GM12878 (cell line): ENCODE results near the gene EFHD1. TPM values are rescaled to one million over a fixed set of nuclear protein-coding genes. Genes with fewer than 3 reads are reported as not detected.

ENCODE experiments used
- ATAC-seq: fragments of 200-7000 bp; cut with Tn5 transposase; 3 replicates; pipeline ENCODE4 v1.9.1; 2020; ENCODE audit warnings: mild to moderate bottlenecking, moderate library complexity
- BruUV-seq: library from RNA; stranded (reverse); fragments of 400-500 nt; replicated peaks from 2 replicates; lab custom pipeline; 2021; lab: Mats Ljungman, UMichigan
- CTCF ChIA-PET: fragments of 300-600 bp; sonication (Branson Sonifier 250); formaldehyde crosslinking; extraction: SDS; loops from one replicate; lab custom pipeline; 2021; ENCODE audit warnings: inconsistent platforms; lab: Yijun Ruan, JAX
- POLR2A ChIA-PET: fragments of 350-600 bp; formaldehyde crosslinking; extraction: SDS; loops from one replicate; lab custom pipeline; 2021; ENCODE audit warnings: inconsistent platforms; lab: Charles Lee
- RAD21 ChIA-PET: fragments of 300-600 bp; sonication (Branson Sonifier 250); formaldehyde crosslinking; loops from one replicate; lab custom pipeline; 2023; ENCODE audit warnings: antibody characterized with exemption; ENCODE audit not compliant: unreplicated experiment; lab: Charles Lee
- SMC1A ChIA-PET: fragments of 300-600 bp; sonication (Branson Sonifier 250); formaldehyde crosslinking; loops from one replicate; lab custom pipeline; 2023; ENCODE audit not compliant: unreplicated experiment, uncharacterized antibody; lab: Charles Lee
- DNase-seq: peaks from one replicate; pipeline ENCODE4 v3.0.0-alpha.2; 2011; ENCODE audit warnings: low read depth, low spot score
- FAIRE-seq: peaks from 3 replicates; lab custom pipeline; 2011; peaks lifted over from hg19 to GRCh38; lab: Jason Lieb, UNC
- H2AFZ ChIP-seq: 2 replicates; pipeline ENCODE4 v1.6.0; 2011; ENCODE audit warnings: low read depth, low read length, control low read depth; ENCODE audit not compliant: control insufficient read depth
- H3K27ac ChIP-seq: 2 replicates; pipeline ENCODE4 v1.5.1; 2011; ENCODE audit warnings: control low read depth; ENCODE audit not compliant: control insufficient read depth, insufficient read depth
- H3K27me3 ChIP-seq, 2 experiments: replicated peaks in 1 of 2; 2 replicates each; pipeline versions ENCODE4 v1.6.0 to v1.6.1; 2011; ENCODE audit warnings: low read length in 1 of 2; ENCODE audit not compliant: control insufficient read depth in 2 of 2, insufficient read depth in 2 of 2
- H3K36me3 ChIP-seq, 2 experiments: 2 replicates each; pipeline ENCODE4 v1.5.1; 2011; ENCODE audit warnings: low read length in 1 of 2; ENCODE audit not compliant: control insufficient read depth in 2 of 2, insufficient read depth in 2 of 2
- H3K4me1 ChIP-seq: 2 replicates; pipeline ENCODE4 v1.6.1; 2011; ENCODE audit warnings: mild to moderate bottlenecking, low read length, moderate library complexity, mixed read lengths; ENCODE audit not compliant: control insufficient read depth, insufficient read depth
- H3K4me2 ChIP-seq: 2 replicates; pipeline ENCODE4 v1.6.0; 2011; ENCODE audit warnings: control low read depth; ENCODE audit not compliant: control insufficient read depth, insufficient read depth
- H3K4me3 ChIP-seq: fragments of 200-600 bp; sonication (generic); 2 replicates; pipeline ENCODE4 v1.5.1; 2016
- H3K79me2 ChIP-seq: 2 replicates; pipeline ENCODE4 v1.6.0; 2011; ENCODE audit warnings: low read length; ENCODE audit not compliant: control insufficient read depth, insufficient read depth
- H3K9ac ChIP-seq: 2 replicates; pipeline ENCODE4 v1.8.0; 2011; ENCODE audit warnings: low read length, control low read depth, mixed read lengths; ENCODE audit not compliant: control insufficient read depth, insufficient read depth
- H3K9me3 ChIP-seq: replicated peaks from 3 replicates; pipeline ENCODE4 v1.5.1; 2011; ENCODE audit warnings: mild to moderate bottlenecking, low read length; ENCODE audit not compliant: control insufficient read depth, insufficient read depth
- H4K20me1 ChIP-seq: 2 replicates; pipeline ENCODE4 v1.6.0; 2011; ENCODE audit not compliant: control insufficient read depth, insufficient read depth
- BHLHE40 ChIP-seq, 2 experiments: fragments of 450-650 bp in 1 of 2; IDR thresholded peaks; 2 replicates each; pipeline ENCODE4 v1.6.1; 2011 to 2017; ENCODE audit warnings: low read depth in 2 of 2, borderline replicate concordance in 1 of 2, improper control_type of control experiment in 1 of 2, low read length in 1 of 2, mild to moderate bottlenecking in 1 of 2
- JUNB ChIP-seq: IDR thresholded peaks from 2 replicates; pipeline ENCODE4 v1.6.1; 2016; ENCODE audit warnings: antibody characterized with exemption, mild to moderate bottlenecking
- ZBED1 ChIP-seq: IDR thresholded peaks from 2 replicates; pipeline ENCODE4 v1.6.1; 2016; ENCODE audit warnings: borderline replicate concordance
- WGBS: methylation state at CpG from one replicate; pipeline ENCODE4 v1.1.6; 2016; ENCODE audit warnings: low lambda C conversion rate; ENCODE audit not compliant: insufficient replicate concordance, insufficient coverage; ENCODE audit errors: missing lambda C conversion rate; 5-methylcytosine and 5-hydroxymethylcytosine counted together
- in situ Hi-C: fragments of 300-500 bp; cut with MboI; formaldehyde crosslinking; loops from 9 replicates; pipeline ENCODE4 v1.14.3; 2018; ENCODE audit warnings: mixed read lengths
- intact Hi-C: fragments of 100-400 bp; cut with micrococcal nuclease; formaldehyde crosslinking; loops from one replicate; pipeline ENCODE4 v1.14.2; 2022; ENCODE audit not compliant: unreplicated experiment
- polyA plus RNA-seq, 11 experiments: library from polyadenylated mRNA; depleted of rRNA in 4 of 11; unstranded in 6 of 11; stranded (reverse) in 5 of 11; fragments of >200 nt; fragmentation: Nextera tagmentation in 4 of 11; fragmentation: Illumina TruSeq in 1 of 11; extraction: Ambion mirVana in 4 of 11; extraction: Trizol in 1 of 11; gene quantifications; 1 replicate in 1 of 11; 2 replicates in 10 of 11; pipeline versions ENCODE4 v1.2.1 to v1.2.3, GENCODE V29; 2011 to 2016; ENCODE audit warnings: inconsistent platforms in 2 of 11, missing spikeins in 2 of 11, low read depth in 1 of 11
- total RNA-seq, 4 experiments: library from RNA; depleted of rRNA in 3 of 4; stranded (reverse); fragments of >200 nt in 3 of 4; fragmentation: Illumina TruSeq in 1 of 4; extraction: Trizol in 1 of 4; gene quantifications; 2 replicates each; pipeline versions ENCODE4 v1.2.1 to v1.2.3, GENCODE V29; 2013 to 2021
- TF ChIP-seq, protein P1 (sequence below): fragments of 450-650 bp; IDR thresholded peaks from 2 replicates; pipeline ENCODE4 v1.6.1; 2017; ENCODE audit warnings: mild to moderate bottlenecking, moderate library complexity
- TF ChIP-seq, protein P2 (sequence below): fragments of 450-650 bp; formaldehyde crosslinking; IDR thresholded peaks from 2 replicates; pipeline ENCODE4 v1.4.0; 2022; ENCODE audit warnings: mild to moderate bottlenecking, moderate library complexity
- TF ChIP-seq, protein P3 (sequence below): fragments of 450-650 bp; IDR thresholded peaks from 2 replicates; pipeline ENCODE4 v1.6.1; 2017; ENCODE audit warnings: low read depth, mild to moderate bottlenecking, moderate library complexity
- TF ChIP-seq, protein P4 (sequence below): fragments of 450-650 bp; IDR thresholded peaks from 2 replicates; pipeline ENCODE4 v1.6.1; 2017; ENCODE audit warnings: antibody characterized with exemption, mild to moderate bottlenecking, moderate library complexity
- TF ChIP-seq, protein P5 (sequence below): IDR thresholded peaks from 2 replicates; pipeline ENCODE4 v1.6.1; 2012; ENCODE audit warnings: low read length, inconsistent platforms

The EFHD1 gene
- total and polyA plus RNA-seq, 10 of the 15 experiments (the other 5 are each of a cell fraction or from before 2014, with no cell fraction given): 0.07 TPM; not detected in 9

DNA sequence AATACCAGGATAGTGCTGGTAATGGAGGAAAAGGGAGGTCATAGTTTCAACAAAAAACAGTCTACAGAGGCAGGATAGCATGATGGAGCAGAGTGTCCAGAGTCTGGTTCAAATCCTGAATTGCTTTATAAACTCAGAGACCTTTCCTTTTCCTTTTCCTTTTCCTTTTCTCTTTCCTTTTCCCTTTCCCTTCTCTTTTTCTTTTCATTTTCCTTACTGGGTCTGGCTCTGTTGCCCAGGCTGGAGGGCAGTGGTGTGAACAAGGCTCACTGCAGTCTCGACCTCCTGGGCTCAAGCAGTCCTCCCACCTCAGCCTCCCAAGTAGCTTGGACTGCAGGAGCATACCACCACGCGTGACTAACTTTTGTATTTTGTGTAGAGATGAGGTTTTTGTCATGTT, 95.4 kb downstream of the EFHD1 start (continued):
- TF ChIP-seq, protein P1, sequence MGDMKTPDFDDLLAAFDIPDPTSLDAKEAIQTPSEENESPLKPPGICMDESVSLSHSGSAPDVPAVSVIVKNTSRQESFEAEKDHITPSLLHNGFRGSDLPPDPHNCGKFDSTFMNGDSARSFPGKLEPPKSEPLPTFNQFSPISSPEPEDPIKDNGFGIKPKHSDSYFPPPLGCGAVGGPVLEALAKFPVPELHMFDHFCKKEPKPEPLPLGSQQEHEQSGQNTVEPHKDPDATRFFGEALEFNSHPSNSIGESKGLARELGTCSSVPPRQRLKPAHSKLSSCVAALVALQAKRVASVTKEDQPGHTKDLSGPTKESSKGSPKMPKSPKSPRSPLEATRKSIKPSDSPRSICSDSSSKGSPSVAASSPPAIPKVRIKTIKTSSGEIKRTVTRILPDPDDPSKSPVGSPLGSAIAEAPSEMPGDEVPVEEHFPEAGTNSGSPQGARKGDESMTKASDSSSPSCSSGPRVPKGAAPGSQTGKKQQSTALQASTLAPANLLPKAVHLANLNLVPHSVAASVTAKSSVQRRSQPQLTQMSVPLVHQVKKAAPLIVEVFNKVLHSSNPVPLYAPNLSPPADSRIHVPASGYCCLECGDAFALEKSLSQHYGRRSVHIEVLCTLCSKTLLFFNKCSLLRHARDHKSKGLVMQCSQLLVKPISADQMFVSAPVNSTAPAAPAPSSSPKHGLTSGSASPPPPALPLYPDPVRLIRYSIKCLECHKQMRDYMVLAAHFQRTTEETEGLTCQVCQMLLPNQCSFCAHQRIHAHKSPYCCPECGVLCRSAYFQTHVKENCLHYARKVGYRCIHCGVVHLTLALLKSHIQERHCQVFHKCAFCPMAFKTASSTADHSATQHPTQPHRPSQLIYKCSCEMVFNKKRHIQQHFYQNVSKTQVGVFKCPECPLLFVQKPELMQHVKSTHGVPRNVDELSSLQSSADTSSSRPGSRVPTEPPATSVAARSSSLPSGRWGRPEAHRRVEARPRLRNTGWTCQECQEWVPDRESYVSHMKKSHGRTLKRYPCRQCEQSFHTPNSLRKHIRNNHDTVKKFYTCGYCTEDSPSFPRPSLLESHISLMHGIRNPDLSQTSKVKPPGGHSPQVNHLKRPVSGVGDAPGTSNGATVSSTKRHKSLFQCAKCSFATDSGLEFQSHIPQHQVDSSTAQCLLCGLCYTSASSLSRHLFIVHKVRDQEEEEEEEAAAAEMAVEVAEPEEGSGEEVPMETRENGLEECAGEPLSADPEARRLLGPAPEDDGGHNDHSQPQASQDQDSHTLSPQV: no peak
- TF ChIP-seq, protein P2, sequence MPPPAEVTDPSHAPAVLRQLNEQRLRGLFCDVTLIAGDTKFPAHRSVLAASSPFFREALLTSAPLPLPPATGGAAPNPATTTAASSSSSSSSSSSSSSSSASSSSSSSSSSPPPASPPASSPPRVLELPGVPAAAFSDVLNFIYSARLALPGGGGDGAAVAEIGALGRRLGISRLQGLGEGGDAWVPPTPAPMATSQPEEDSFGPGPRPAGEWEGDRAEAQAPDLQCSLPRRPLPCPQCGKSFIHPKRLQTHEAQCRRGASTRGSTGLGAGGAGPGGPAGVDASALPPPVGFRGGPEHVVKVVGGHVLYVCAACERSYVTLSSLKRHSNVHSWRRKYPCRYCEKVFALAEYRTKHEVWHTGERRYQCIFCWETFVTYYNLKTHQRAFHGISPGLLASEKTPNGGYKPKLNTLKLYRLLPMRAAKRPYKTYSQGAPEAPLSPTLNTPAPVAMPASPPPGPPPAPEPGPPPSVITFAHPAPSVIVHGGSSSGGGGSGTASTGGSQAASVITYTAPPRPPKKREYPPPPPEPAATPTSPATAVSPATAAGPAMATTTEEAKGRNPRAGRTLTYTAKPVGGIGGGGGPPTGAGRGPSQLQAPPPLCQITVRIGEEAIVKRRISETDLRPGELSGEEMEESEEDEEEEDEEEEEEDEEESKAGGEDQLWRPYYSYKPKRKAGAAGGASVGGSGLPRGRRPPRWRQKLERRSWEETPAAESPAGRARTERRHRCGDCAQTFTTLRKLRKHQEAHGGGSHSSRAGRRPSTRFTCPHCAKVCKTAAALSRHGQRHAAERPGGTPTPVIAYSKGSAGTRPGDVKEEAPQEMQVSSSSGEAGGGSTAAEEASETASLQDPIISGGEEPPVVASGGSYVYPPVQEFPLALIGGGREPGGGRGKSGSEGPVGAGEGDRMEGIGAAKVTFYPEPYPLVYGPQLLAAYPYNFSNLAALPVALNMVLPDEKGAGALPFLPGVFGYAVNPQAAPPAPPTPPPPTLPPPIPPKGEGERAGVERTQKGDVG: no peak

DNA sequence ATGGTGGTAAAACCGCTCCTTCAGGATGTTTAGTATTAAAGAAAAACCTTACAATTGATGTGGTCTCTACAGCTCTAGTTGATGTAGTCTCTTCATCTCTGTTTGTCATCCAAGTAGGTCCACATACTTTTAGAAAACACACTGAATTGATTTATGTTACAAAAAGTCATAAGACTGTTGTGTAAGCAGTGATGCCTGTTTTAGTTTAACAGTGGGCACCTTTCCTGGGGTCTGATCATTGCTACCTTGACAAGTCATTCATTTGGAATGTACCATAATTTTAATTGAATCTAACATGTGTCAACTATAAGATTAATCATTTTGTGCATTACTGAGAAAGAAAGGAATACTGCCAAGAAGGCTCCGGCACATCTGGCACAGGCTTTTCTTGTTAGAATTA, 98.1 kb downstream of the EFHD1 start:
- Histone ChIP-seq H2AFZ (no peak overlapping the region), H3K36me3 (peaks cover 5 to 20% of the 10 kb centered on the region in 2 experiments), H3K4me1 (no peaks in the 10 kb centered on the region), H3K27ac (no peak overlapping the region), H3K4me2 (no peak overlapping the region), H3K79me2 (no peaks in the 10 kb centered on the region), H3K4me3 (no peak overlapping the region), H3K27me3 (no peaks in the 10 kb centered on the region), H4K20me1 (no peaks in the 10 kb centered on the region), H3K9me3 (no peaks in the 10 kb centered on the region), H3K9ac (no peak overlapping the region)
- no TSS peak for BruUV-seq
- in situ Hi-C loops (no loop called here), intact Hi-C loops (no loop called here)
- ATAC-seq: no peak
- WGBS: 97% methylated on average over 2 of the region's 2 CpGs
- FAIRE-seq: no peak
- ChIA-PET POLR2A (no interaction called here), CTCF (interaction anchor here (0.7 kb wide), 1 partner anchor 19 kb away, joined by 4 read pairs; no protein-coding TSS in a partner anchor), SMC1A (interaction anchor here (1.5 kb wide), 1 partner anchor 8 kb away, joined by 4 read pairs; no protein-coding TSS in a partner anchor), RAD21 (no interaction called here)
- DNase-seq: no peak
- no peak for TF ChIP-seq ZBED1
- TF ChIP-seq, protein P3, sequence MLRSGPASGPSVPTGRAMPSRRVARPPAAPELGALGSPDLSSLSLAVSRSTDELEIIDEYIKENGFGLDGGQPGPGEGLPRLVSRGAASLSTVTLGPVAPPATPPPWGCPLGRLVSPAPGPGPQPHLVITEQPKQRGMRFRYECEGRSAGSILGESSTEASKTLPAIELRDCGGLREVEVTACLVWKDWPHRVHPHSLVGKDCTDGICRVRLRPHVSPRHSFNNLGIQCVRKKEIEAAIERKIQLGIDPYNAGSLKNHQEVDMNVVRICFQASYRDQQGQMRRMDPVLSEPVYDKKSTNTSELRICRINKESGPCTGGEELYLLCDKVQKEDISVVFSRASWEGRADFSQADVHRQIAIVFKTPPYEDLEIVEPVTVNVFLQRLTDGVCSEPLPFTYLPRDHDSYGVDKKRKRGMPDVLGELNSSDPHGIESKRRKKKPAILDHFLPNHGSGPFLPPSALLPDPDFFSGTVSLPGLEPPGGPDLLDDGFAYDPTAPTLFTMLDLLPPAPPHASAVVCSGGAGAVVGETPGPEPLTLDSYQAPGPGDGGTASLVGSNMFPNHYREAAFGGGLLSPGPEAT: no peak
- no peak for TF ChIP-seq BHLHE40 (IDR thresholded peaks at IDR 0.05; ENCODE audit: borderline replicate concordance in 1 of 2, low read depth in 2 of 2, low read length in 1 of 2)
- no peak for TF ChIP-seq JUNB
- TF ChIP-seq, protein P4, sequence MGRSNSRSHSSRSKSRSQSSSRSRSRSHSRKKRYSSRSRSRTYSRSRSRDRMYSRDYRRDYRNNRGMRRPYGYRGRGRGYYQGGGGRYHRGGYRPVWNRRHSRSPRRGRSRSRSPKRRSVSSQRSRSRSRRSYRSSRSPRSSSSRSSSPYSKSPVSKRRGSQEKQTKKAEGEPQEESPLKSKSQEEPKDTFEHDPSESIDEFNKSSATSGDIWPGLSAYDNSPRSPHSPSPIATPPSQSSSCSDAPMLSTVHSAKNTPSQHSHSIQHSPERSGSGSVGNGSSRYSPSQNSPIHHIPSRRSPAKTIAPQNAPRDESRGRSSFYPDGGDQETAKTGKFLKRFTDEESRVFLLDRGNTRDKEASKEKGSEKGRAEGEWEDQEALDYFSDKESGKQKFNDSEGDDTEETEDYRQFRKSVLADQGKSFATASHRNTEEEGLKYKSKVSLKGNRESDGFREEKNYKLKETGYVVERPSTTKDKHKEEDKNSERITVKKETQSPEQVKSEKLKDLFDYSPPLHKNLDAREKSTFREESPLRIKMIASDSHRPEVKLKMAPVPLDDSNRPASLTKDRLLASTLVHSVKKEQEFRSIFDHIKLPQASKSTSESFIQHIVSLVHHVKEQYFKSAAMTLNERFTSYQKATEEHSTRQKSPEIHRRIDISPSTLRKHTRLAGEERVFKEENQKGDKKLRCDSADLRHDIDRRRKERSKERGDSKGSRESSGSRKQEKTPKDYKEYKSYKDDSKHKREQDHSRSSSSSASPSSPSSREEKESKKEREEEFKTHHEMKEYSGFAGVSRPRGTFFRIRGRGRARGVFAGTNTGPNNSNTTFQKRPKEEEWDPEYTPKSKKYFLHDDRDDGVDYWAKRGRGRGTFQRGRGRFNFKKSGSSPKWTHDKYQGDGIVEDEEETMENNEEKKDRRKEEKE: no peak
- TF ChIP-seq, protein P5, sequence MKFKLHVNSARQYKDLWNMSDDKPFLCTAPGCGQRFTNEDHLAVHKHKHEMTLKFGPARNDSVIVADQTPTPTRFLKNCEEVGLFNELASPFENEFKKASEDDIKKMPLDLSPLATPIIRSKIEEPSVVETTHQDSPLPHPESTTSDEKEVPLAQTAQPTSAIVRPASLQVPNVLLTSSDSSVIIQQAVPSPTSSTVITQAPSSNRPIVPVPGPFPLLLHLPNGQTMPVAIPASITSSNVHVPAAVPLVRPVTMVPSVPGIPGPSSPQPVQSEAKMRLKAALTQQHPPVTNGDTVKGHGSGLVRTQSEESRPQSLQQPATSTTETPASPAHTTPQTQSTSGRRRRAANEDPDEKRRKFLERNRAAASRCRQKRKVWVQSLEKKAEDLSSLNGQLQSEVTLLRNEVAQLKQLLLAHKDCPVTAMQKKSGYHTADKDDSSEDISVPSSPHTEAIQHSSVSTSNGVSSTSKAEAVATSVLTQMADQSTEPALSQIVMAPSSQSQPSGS: no peak
